Subcutaneous abdominal adipose tissue (tissue), 5 donors: ENCODE measurements around the gene FBXL17.

ENCODE experiments used
- H3K27ac ChIP-seq: one replicate; pipeline ENCODE4 v1.7.0; 2013; ENCODE audit warnings: low read depth, mild to moderate bottlenecking, inconsistent platforms, low read length, moderate library complexity
- H3K27me3 ChIP-seq, 5 donors: one replicate each; pipeline ENCODE4 v1.7.0; 2013; ENCODE audit warnings: low read length in 5 of 5, inconsistent platforms in 1 of 5; ENCODE audit not compliant: control insufficient read depth in 5 of 5, insufficient read depth in 4 of 5
- H3K36me3 ChIP-seq, 5 donors: one replicate each; pipeline ENCODE4 v1.7.0; 2013; ENCODE audit warnings: low read length in 5 of 5; ENCODE audit not compliant: control insufficient read depth in 5 of 5, insufficient read depth in 5 of 5
- H3K4me1 ChIP-seq, 5 donors: one replicate each; pipeline ENCODE4 v1.7.0; 2013; ENCODE audit warnings: low read length in 5 of 5, mild to moderate bottlenecking in 3 of 5, moderate library complexity in 1 of 5; ENCODE audit not compliant: control insufficient read depth in 5 of 5, insufficient read depth in 5 of 5
- H3K4me3 ChIP-seq, 5 donors: one replicate each; pipeline ENCODE4 v1.7.0; 2013; ENCODE audit warnings: low read length in 5 of 5, low read depth in 1 of 5
- H3K9ac ChIP-seq, 5 donors: one replicate each; pipeline ENCODE4 v1.7.0; 2013; ENCODE audit warnings: low read length in 5 of 5, mild to moderate bottlenecking in 4 of 5, moderate library complexity in 3 of 5
- H3K9me3 ChIP-seq, 5 donors: one replicate each; pipeline ENCODE4 v1.7.0; 2013; ENCODE audit warnings: low read length in 5 of 5; ENCODE audit not compliant: control insufficient read depth in 5 of 5
- donor health status: healthy.
- donor health status: healthy.
- donor health status: healthy.
- donor health status: healthy.
- donor health status: healthy.

Gene FBXL17

GRCh38 chr5:107863125-107863524, 518.8 kb downstream of the FBXL17 start:
- no peak overlapping the region for H3K4me3 ChIP-seq
- H3K9ac ChIP-seq, result no peak overlapping the region
- no peak overlapping the region for H3K27ac ChIP-seq
- peaks cover 3 to 10% (median 8%) of the 10 kb centered on the region in 5 donors for H3K36me3 ChIP-seq
- no peaks in the 10 kb centered on the region for H3K4me1 ChIP-seq
- no peaks in the 10 kb centered on the region for H3K27me3 ChIP-seq
- H3K9me3 ChIP-seq, result no peaks in the 10 kb centered on the region

- peaks cover 3 to 10% (median 8%) of the 10 kb centered on the region in 5 donors for H3K36me3 ChIP-seq
- no peaks in the 10 kb centered on the region for H3K4me1 ChIP-seq
- H3K9ac ChIP-seq, result no peak overlapping the region
- no peaks in the 10 kb centered on the region for H3K9me3 ChIP-seq
- H3K27ac ChIP-seq, result no peak overlapping the region
- H3K4me3 ChIP-seq, result no peak overlapping the region
- H3K27me3 ChIP-seq, result no peaks in the 10 kb centered on the region
Measured at GRCh38 chr5:107861565-107861964, 520.3 kb downstream of the FBXL17 start.

- peaks cover 0 to 10% (median 8%) of the 10 kb centered on the region in 5 donors for H3K36me3 ChIP-seq
- no peak overlapping the region for H3K9ac ChIP-seq
- H3K9me3 ChIP-seq, result no peaks in the 10 kb centered on the region
- H3K27ac ChIP-seq, result no peak overlapping the region
- no peak overlapping the region for H3K4me3 ChIP-seq
- no peaks in the 10 kb centered on the region for H3K4me1 ChIP-seq
- no peaks in the 10 kb centered on the region for H3K27me3 ChIP-seq
Measured at GRCh38 chr5:107860044-107860443, 521.9 kb downstream of the FBXL17 start.

- peaks cover 0 to 10% (median 8%) of the 10 kb centered on the region in 5 donors for H3K36me3 ChIP-seq
- no peaks in the 10 kb centered on the region for H3K9me3 ChIP-seq
- no peaks in the 10 kb centered on the region for H3K4me1 ChIP-seq
- H3K27ac ChIP-seq, result no peak overlapping the region
- H3K9ac ChIP-seq, result no peak overlapping the region
- H3K27me3 ChIP-seq, result no peaks in the 10 kb centered on the region
- H3K4me3 ChIP-seq, result no peak overlapping the region
Measured at GRCh38 chr5:107858788-107859187, 523.1 kb downstream of the FBXL17 start.

- no peaks in the 10 kb centered on the region for H3K27me3 ChIP-seq
Measured at GRCh38 chr5:107858324-107858723, 523.6 kb downstream of the FBXL17 start.

GRCh38 chr5:107857785-107858184, 524.1 kb downstream of the FBXL17 start:
- H3K9me3 ChIP-seq, result no peaks in the 10 kb centered on the region
- no peak overlapping the region for H3K9ac ChIP-seq
- no peaks in the 10 kb centered on the region for H3K4me1 ChIP-seq
- H3K27ac ChIP-seq, result no peak overlapping the region
- H3K27me3 ChIP-seq, result no peaks in the 10 kb centered on the region
- H3K36me3 ChIP-seq, result peaks cover 0 to 10% (median 8%) of the 10 kb centered on the region in 5 donors
- H3K4me3 ChIP-seq, result no peak overlapping the region

More at GRCh38 chr5:107858324-107858723, 523.6 kb downstream of the FBXL17 start:
- no peaks in the 10 kb centered on the region for H3K4me1 ChIP-seq
- peaks cover 0 to 10% (median 8%) of the 10 kb centered on the region in 5 donors for H3K36me3 ChIP-seq
- no peaks in the 10 kb centered on the region for H3K9me3 ChIP-seq
- no peak overlapping the region for H3K27ac ChIP-seq
- no peak overlapping the region for H3K9ac ChIP-seq
- no peak overlapping the region for H3K4me3 ChIP-seq

- Histone ChIP-seq H3K36me3 (no peaks in the 10 kb centered on the region), H3K9ac (no peak overlapping the region), H3K27ac (no peak overlapping the region), H3K9me3 (no peaks in the 10 kb centered on the region), H3K4me1 (no peaks in the 10 kb centered on the region), H3K27me3 (no peaks in the 10 kb centered on the region), H3K4me3 (no peak overlapping the region)
Measured at GRCh38 chr5:107855171-107855570, 526.7 kb downstream of the FBXL17 start.

GRCh38 chr5:107853696-107854095, 528.2 kb downstream of the FBXL17 start:
- no peak overlapping the region for H3K9ac ChIP-seq
- H3K36me3 ChIP-seq, result no peaks in the 10 kb centered on the region
- H3K9me3 ChIP-seq, result no peaks in the 10 kb centered on the region
- H3K27ac ChIP-seq, result no peak overlapping the region
- H3K4me3 ChIP-seq, result no peak overlapping the region
- no peaks in the 10 kb centered on the region for H3K27me3 ChIP-seq
- H3K4me1 ChIP-seq, result no peaks in the 10 kb centered on the region

- Histone ChIP-seq H3K9me3 (no peaks in the 10 kb centered on the region), H3K4me3 (no peak overlapping the region), H3K4me1 (no peaks in the 10 kb centered on the region), H3K27ac (no peak overlapping the region), H3K9ac (no peak overlapping the region), H3K36me3 (no peaks in the 10 kb centered on the region), H3K27me3 (no peaks in the 10 kb centered on the region)
Measured at GRCh38 chr5:107853031-107853430, 528.9 kb downstream of the FBXL17 start.

GRCh38 chr5:107849118-107849517, 532.8 kb downstream of the FBXL17 start:
- no peaks in the 10 kb centered on the region for H3K36me3 ChIP-seq
- H3K4me3 ChIP-seq, result no peak overlapping the region
- no peaks in the 10 kb centered on the region for H3K4me1 ChIP-seq
- no peak overlapping the region for H3K9ac ChIP-seq
- no peaks in the 10 kb centered on the region for H3K27me3 ChIP-seq
- H3K9me3 ChIP-seq, result peaks cover 0 to 7% (median 0%) of the 10 kb centered on the region in 5 donors
- no peak overlapping the region for H3K27ac ChIP-seq

- H3K4me3 ChIP-seq, result no peak overlapping the region
- peaks cover 0 to 2% (median 0%) of the 10 kb centered on the region in 5 donors for H3K27me3 ChIP-seq
Measured at GRCh38 chr5:107840592-107840991, 541.3 kb downstream of the FBXL17 start.

More at GRCh38 chr5:107840592-107840991, 541.3 kb downstream of the FBXL17 start:
- no peak overlapping the region for H3K9ac ChIP-seq
- H3K9me3 ChIP-seq, result peaks cover 0 to 3% (median 0%) of the 10 kb centered on the region in 5 donors
- H3K27ac ChIP-seq, result no peak overlapping the region
- no peaks in the 10 kb centered on the region for H3K4me1 ChIP-seq
- H3K36me3 ChIP-seq, result no peaks in the 10 kb centered on the region
